ENCODE measurements around the gene LRRC17. TPM values are rescaled to one million over a fixed set of nuclear protein-coding genes. Genes with fewer than 3 reads are reported as not detected.

Gene LRRC17
- total and polyA plus RNA-seq, 9 of the 15 experiments (the other 6 are each of a cell fraction or from before 2014, with no cell fraction given), result 0.03 to 0.18 (median 0.12) TPM; not detected in 5

DNA sequence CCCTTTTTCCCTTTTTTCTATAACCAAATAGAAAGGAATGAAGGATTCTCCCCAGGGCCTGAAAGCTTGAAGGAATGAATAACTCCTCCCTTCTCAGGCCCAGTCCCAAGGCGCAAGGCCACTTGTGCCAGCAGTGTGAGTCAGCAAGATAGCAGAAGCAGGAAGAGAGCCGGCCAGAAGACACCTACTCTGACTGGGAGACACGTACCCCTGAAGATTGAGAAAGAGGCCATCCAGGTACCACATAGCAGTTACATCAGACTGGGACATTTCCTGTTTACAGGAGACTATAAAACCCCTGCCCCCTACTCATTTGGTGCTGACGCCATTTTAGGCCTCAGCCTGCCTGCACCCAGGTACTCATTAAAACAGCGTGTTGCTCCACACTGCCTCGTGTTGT is 65.5 kb downstream of the LRRC17 start:
- WGBS (ENCODE audit: insufficient coverage, low coverage, missing lambda C conversion rate), result 47% methylated on average over 6 of the region's 6 CpGs
- Histone ChIP-seq H2AFZ (ENCODE audit: low read depth, low read length) (no peak overlapping the region), H3K9ac (ENCODE audit: insufficient read depth in 1 of 2, low read depth in 2 of 2, low read length in 2 of 2) (no peak overlapping the region)
- peak; percentile 74 for TF ChIP-seq FOSL1 (tag; conservative IDR thresholded peaks at IDR 0.05)
- peak; percentile 66; the same call in 1 of the 2 replicates for TF ChIP-seq MAFK (IDR thresholded peaks at IDR 0.05; ENCODE audit: low read length)
- TF ChIP-seq, protein P1, sequence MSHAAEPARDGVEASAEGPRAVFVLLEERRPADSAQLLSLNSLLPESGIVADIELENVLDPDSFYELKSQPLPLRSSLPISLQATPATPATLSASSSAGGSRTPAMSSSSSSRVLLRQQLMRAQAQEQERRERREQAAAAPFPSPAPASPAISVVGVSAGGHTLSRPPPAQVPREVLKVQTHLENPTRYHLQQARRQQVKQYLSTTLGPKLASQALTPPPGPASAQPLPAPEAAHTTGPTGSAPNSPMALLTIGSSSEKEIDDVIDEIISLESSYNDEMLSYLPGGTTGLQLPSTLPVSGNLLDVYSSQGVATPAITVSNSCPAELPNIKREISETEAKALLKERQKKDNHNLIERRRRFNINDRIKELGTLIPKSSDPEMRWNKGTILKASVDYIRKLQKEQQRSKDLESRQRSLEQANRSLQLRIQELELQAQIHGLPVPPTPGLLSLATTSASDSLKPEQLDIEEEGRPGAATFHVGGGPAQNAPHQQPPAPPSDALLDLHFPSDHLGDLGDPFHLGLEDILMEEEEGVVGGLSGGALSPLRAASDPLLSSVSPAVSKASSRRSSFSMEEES (CRISPR knock-in tag; IDR thresholded peaks at IDR 0.05), result no peak
- no peak for TF ChIP-seq ZNF699 (CRISPR knock-in tag; IDR thresholded peaks at IDR 0.05; ENCODE audit: insufficient replicate concordance)
- TF ChIP-seq IFI16 (CRISPR knock-in tag; IDR thresholded peaks at IDR 0.05), result no peak
- TF ChIP-seq SAFB2 (IDR thresholded peaks at IDR 0.05; ENCODE audit: borderline replicate concordance, low read depth, low read length, severe bottlenecking), result no peak
- TF ChIP-seq ZNF408 (CRISPR knock-in tag; IDR thresholded peaks at IDR 0.05; ENCODE audit: low read depth), result no peak
- no peak for TF ChIP-seq BRCA1 (IDR thresholded peaks at IDR 0.05)
- TF ChIP-seq BRCA1 (CRISPR knock-in tag; IDR thresholded peaks at IDR 0.05), result no peak
- no peak for TF ChIP-seq ZNF766 (CRISPR knock-in tag; conservative IDR thresholded peaks at IDR 0.05)
- TF ChIP-seq, protein P2, sequence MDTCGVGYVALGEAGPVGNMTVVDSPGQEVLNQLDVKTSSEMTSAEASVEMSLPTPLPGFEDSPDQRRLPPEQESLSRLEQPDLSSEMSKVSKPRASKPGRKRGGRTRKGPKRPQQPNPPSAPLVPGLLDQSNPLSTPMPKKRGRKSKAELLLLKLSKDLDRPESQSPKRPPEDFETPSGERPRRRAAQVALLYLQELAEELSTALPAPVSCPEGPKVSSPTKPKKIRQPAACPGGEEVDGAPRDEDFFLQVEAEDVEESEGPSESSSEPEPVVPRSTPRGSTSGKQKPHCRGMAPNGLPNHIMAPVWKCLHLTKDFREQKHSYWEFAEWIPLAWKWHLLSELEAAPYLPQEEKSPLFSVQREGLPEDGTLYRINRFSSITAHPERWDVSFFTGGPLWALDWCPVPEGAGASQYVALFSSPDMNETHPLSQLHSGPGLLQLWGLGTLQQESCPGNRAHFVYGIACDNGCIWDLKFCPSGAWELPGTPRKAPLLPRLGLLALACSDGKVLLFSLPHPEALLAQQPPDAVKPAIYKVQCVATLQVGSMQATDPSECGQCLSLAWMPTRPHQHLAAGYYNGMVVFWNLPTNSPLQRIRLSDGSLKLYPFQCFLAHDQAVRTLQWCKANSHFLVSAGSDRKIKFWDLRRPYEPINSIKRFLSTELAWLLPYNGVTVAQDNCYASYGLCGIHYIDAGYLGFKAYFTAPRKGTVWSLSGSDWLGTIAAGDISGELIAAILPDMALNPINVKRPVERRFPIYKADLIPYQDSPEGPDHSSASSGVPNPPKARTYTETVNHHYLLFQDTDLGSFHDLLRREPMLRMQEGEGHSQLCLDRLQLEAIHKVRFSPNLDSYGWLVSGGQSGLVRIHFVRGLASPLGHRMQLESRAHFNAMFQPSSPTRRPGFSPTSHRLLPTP (IDR thresholded peaks at IDR 0.05; ENCODE audit: borderline replicate concordance, extremely low read depth, insufficient read length), result no peak
- TF ChIP-seq ARID3B (CRISPR knock-in tag; IDR thresholded peaks at IDR 0.05; ENCODE audit: borderline replicate concordance), result no peak
- no peak for TF ChIP-seq CBX2 (IDR thresholded peaks at IDR 0.05; ENCODE audit: insufficient read depth, low read length, poor library complexity, severe bottlenecking)
- no peak for TF ChIP-seq ZNF77 (CRISPR knock-in tag; IDR thresholded peaks at IDR 0.05)
- TF ChIP-seq ZSCAN29 (IDR thresholded peaks at IDR 0.05), result no peak
- TF ChIP-seq NELFE (IDR thresholded peaks at IDR 0.05; ENCODE audit: insufficient read depth, insufficient read length), result no peak
- TF ChIP-seq SUPT5H (IDR thresholded peaks at IDR 0.05), result 0 out of 2 replicates have a peak, but pooled peaks have one; percentile 49
- no peak for TF ChIP-seq SNIP1 (IDR thresholded peaks at IDR 0.05; ENCODE audit: low read depth)
- peak; percentile 59; the same call in 1 of the 2 replicates for TF ChIP-seq POLR2AphosphoS5 (IDR thresholded peaks at IDR 0.05; ENCODE audit: control insufficient read depth, insufficient read depth, low read depth, low read length)

More for the DNA sequence above, 65.5 kb downstream of the LRRC17 start:
- peaks cover 15 to 42% of the 10 kb centered on the region in 2 experiments for H3K4me1 ChIP-seq (replicated peaks in 1 of 2; ENCODE audit: control insufficient read depth in 2 of 2, insufficient read depth in 2 of 2, low read length in 2 of 2)
- peak in 1 of 4 experiments; percentile 79 for DNase-seq (ENCODE audit: extremely low read depth in 1 of 4, low spot score in 3 of 4)
- no peak for ATAC-seq
- ChIA-PET POLR2A (no interaction called here), CTCF (ENCODE audit: low intra/inter-chr PET ratio) (no interaction called here)
- no TSS peak for BruUV-seq (replicated peaks)
- 0 out of 2 replicates have a peak overlapping the region, but pooled peaks have one; percentile 13 for H3K4me2 ChIP-seq (ENCODE audit: insufficient read depth, low read length)
- no peaks in the 10 kb centered on the region for H3K9me1 ChIP-seq (ENCODE audit: control insufficient read depth, insufficient read depth, low read length)
- in situ Hi-C loops (cut with MboI), result no loop called here
- intact Hi-C loops (cut with micrococcal nuclease), result no loop called here
- H3K9me3 ChIP-seq (replicated peaks; ENCODE audit: control insufficient read depth, insufficient read depth, low read depth, low read length), result peaks cover 2% of the 10 kb centered on the region; the same call in 1 of the 2 replicates
- H3K79me2 ChIP-seq (ENCODE audit: control insufficient read depth, insufficient read depth, low read length), result peaks cover 64% of the 10 kb centered on the region
- peak; percentile 32 for FAIRE-seq
- peaks cover 53% of the 10 kb centered on the region for H3K36me3 ChIP-seq (ENCODE audit: control insufficient read depth, insufficient read depth, low read length)
- H3K27me3 ChIP-seq (ENCODE audit: control insufficient read depth in 2 of 2, insufficient read depth in 2 of 2, low read length in 2 of 2), result no peaks in the 10 kb centered on the region
- H3K4me3 ChIP-seq, result no peak overlapping the region
- peak overlapping the region; percentile 34; the same call in 1 of the 3 replicates for H3K27ac ChIP-seq (ENCODE audit: extremely low read depth, low read depth, low read length)
- H4K20me1 ChIP-seq (replicated peaks; ENCODE audit: control insufficient read depth, insufficient read depth, low read length), result no peaks in the 10 kb centered on the region
